Tibial nerve (tissue), 4 donors: ENCODE measurements around the gene MAG.

Experiments
- EP300 ChIP-seq, 2 donors: sonication (generic); formaldehyde crosslinking; IDR thresholded peaks; one replicate each; pipeline ENCODE4 v1.6.1; 2017; ENCODE audit warnings: antibody characterized with exemption in 2 of 2, mild to moderate bottlenecking in 1 of 2
- POLR2A ChIP-seq, 2 donors: fragments of 450-650 bp; IDR thresholded peaks; one replicate each; pipeline ENCODE4 v1.6.1; 2017; ENCODE audit warnings: antibody characterized with exemption in 2 of 2, mild to moderate bottlenecking in 2 of 2, moderate library complexity in 2 of 2
- TF ChIP-seq, protein P1 (sequence below), 5 experiments: fragments of 200-600 bp in 3 of 5; fragments of 450-650 bp in 2 of 5; sonication (generic) in 3 of 5; IDR thresholded peaks; one replicate each; pipeline ENCODE4 v1.5.1; 2016 to 2019; ENCODE audit warnings: antibody characterized with exemption in 5 of 5, mild to moderate bottlenecking in 3 of 5, moderate library complexity in 2 of 5

GRCh38 chr19:35311901-35312665 lies 20.1 kb downstream of the MAG start:
- TF ChIP-seq, protein P1, sequence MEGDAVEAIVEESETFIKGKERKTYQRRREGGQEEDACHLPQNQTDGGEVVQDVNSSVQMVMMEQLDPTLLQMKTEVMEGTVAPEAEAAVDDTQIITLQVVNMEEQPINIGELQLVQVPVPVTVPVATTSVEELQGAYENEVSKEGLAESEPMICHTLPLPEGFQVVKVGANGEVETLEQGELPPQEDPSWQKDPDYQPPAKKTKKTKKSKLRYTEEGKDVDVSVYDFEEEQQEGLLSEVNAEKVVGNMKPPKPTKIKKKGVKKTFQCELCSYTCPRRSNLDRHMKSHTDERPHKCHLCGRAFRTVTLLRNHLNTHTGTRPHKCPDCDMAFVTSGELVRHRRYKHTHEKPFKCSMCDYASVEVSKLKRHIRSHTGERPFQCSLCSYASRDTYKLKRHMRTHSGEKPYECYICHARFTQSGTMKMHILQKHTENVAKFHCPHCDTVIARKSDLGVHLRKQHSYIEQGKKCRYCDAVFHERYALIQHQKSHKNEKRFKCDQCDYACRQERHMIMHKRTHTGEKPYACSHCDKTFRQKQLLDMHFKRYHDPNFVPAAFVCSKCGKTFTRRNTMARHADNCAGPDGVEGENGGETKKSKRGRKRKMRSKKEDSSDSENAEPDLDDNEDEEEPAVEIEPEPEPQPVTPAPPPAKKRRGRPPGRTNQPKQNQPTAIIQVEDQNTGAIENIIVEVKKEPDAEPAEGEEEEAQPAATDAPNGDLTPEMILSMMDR (IDR thresholded peaks at IDR 0.05) = no peak
- no peak for TF ChIP-seq POLR2A (IDR thresholded peaks at IDR 0.05)
- no peak for TF ChIP-seq EP300 (IDR thresholded peaks at IDR 0.05)
